Right atrium auricular region (tissue), 2 donors: ENCODE data around the gene PIK3R5. TPM values are rescaled to one million over a fixed set of nuclear protein-coding genes. Genes with fewer than 3 reads are reported as not detected.

ENCODE experiments used
- DNase-seq: peaks from one replicate; pipeline ENCODE4 v3.0.0-alpha.2; 2019; ENCODE audit warnings: low spot score
- H3K27ac ChIP-seq, 2 donors: fragments of 200-600 bp; sonication (generic); 1 replicate in 1 of 2; 2 replicates in 1 of 2; pipeline ENCODE4 v1.5.1; 2016 to 2019
- H3K27me3 ChIP-seq, 2 donors: fragments of 200-600 bp; sonication (generic); one replicate each; pipeline versions ENCODE4 v1.5.1 to v1.6.0; 2017 to 2019
- H3K36me3 ChIP-seq: fragments of 200-600 bp; sonication (generic); one replicate; pipeline ENCODE4 v1.5.1; 2016
- H3K4me1 ChIP-seq, 2 donors: fragments of 200-600 bp; sonication (generic); one replicate each; pipeline versions ENCODE4 v1.5.1 to v1.6.0; 2017 to 2019
- H3K4me3 ChIP-seq, 2 donors: fragments of 200-600 bp; sonication (generic); 1 replicate in 1 of 2; 2 replicates in 1 of 2; pipeline ENCODE4 v1.5.1; 2017 to 2019; ENCODE audit warnings: mild to moderate bottlenecking in 1 of 2, moderate library complexity in 1 of 2
- H3K9me3 ChIP-seq, 2 donors: fragments of 200-600 bp; sonication (generic); one replicate each; pipeline ENCODE4 v1.5.1; 2019
- total RNA-seq, 2 donors: library from RNA; depleted of rRNA; stranded (reverse); fragments of >200 nt; gene quantifications; one replicate each; pipeline ENCODE4 v1.1.0, GENCODE V29; 2016
- TF ChIP-seq, protein P1 (sequence below), 2 donors: fragments of 200-600 bp; sonication (generic); IDR thresholded peaks; one replicate each; pipeline ENCODE4 v1.5.1; 2019; ENCODE audit warnings: antibody characterized with exemption in 2 of 2

Gene PIK3R5
- total RNA-seq, 2 donors from 2014 or later = 5.0 to 7.5 TPM

DNA sequence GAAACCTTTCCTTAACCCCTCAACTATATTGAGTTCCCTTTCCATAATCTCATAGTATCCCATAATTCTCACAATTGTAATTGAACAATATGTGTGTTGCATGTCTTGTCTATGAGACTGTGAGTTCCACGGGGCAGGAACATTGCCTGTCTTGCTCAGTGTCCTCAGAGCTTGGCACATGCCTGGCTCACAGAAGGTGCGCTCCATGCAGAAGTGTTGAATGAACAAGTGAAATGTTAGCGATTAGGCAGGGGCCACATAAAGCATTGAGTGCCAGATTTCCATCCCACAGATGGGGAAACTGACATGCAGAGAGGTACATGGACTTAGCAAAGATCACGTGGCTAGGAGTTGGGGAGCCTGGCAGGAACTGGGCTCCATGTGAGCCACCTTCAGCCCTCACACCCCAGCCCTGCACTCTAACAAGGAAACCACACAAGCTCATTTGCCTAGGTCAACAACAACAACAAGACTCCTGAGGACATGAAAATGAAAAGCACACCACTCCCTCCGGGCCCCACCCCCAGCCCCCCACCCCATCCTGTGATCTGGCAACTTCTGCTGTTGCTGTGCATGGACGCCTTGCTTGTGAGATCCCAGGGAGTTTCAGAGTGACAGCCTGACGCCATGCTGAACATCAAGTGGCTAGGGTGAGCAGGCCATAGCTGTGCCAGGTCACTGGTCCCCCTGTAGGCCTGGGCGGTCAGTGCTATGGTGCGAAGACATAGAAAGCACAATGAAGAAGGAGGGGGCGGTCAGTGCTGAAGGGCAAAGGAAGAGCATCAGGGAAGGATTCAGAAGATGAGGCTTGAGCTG lies 5.0 kb downstream of the PIK3R5 start:
- TF ChIP-seq, protein P1, sequence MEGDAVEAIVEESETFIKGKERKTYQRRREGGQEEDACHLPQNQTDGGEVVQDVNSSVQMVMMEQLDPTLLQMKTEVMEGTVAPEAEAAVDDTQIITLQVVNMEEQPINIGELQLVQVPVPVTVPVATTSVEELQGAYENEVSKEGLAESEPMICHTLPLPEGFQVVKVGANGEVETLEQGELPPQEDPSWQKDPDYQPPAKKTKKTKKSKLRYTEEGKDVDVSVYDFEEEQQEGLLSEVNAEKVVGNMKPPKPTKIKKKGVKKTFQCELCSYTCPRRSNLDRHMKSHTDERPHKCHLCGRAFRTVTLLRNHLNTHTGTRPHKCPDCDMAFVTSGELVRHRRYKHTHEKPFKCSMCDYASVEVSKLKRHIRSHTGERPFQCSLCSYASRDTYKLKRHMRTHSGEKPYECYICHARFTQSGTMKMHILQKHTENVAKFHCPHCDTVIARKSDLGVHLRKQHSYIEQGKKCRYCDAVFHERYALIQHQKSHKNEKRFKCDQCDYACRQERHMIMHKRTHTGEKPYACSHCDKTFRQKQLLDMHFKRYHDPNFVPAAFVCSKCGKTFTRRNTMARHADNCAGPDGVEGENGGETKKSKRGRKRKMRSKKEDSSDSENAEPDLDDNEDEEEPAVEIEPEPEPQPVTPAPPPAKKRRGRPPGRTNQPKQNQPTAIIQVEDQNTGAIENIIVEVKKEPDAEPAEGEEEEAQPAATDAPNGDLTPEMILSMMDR (IDR thresholded peaks at IDR 0.05) = no peak
- no peak overlapping the region for H3K27ac ChIP-seq
- H3K36me3 ChIP-seq = no peaks in the 10 kb centered on the region
- peaks cover 0 to 5% of the 10 kb centered on the region in 2 donors for H3K4me1 ChIP-seq
- peaks cover 6 to 7% of the 10 kb centered on the region in 2 donors for H3K27me3 ChIP-seq
- no peaks in the 10 kb centered on the region for H3K9me3 ChIP-seq
- no peak overlapping the region for H3K4me3 ChIP-seq
- DNase-seq = peak; percentile 55

DNA sequence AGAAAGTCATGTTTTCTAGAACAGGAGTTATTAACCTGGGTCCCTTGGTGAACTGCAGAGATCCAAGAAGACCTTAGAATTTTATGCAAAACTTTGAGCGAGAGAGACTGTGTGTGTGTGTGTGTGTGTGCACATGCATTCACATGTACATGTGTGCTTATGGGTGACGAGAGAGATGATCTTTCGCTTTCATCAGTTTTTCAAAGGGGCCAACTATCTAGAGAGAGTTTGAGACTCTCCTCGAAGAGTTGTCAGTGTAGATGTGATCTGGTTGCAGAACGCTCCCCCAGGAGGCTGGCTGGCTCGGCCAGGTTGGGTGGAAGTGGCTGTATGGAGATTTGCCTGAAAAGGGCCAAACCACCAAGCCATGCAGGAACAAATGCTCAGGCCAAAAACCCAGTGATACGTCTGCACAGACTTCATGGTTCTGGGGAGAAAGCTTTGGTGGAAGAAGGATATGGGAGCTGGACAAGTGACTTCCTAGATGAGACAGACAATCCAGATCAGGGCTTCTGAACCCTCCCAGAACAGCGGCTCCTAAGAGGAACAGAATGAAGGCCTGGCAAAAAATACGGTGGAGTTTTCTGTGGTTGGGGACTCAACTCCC lies 6.1 kb downstream of the PIK3R5 start:
- Histone ChIP-seq H3K36me3 (no peaks in the 10 kb centered on the region), H3K4me1 (no peaks in the 10 kb centered on the region), H3K27me3 (no peaks in the 10 kb centered on the region), H3K4me3 (no peak overlapping the region), H3K27ac (no peak overlapping the region), H3K9me3 (no peaks in the 10 kb centered on the region)
- TF ChIP-seq, protein P1 (IDR thresholded peaks at IDR 0.05) = no peak
- no peak for DNase-seq

DNA sequence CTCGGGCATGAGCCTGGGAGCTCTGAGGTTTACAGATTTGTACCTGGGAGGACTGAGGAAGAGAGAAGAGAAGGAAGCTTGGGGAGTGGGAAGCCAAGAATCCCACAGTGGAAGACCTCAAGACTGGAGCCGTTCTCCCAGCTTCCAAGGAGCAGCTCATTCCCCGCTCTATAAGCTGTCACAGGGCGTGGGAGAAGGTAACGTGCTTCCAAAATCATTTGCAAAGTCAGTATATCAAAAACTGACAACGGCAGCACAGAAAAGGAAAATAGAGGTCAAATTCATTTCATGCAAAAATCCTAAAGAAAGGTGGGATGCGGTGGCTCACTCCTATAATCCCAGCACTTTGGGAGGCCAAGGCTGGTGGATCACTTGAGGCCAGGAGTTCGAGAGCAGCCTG lies 7.8 kb downstream of the PIK3R5 start:
- Histone ChIP-seq H3K27ac (no peak overlapping the region), H3K36me3 (no peaks in the 10 kb centered on the region), H3K27me3 (no peaks in the 10 kb centered on the region), H3K4me3 (no peak overlapping the region), H3K4me1 (no peaks in the 10 kb centered on the region), H3K9me3 (no peaks in the 10 kb centered on the region)
- TF ChIP-seq, protein P1 (IDR thresholded peaks at IDR 0.05) = no peak
- DNase-seq = no peak

DNA sequence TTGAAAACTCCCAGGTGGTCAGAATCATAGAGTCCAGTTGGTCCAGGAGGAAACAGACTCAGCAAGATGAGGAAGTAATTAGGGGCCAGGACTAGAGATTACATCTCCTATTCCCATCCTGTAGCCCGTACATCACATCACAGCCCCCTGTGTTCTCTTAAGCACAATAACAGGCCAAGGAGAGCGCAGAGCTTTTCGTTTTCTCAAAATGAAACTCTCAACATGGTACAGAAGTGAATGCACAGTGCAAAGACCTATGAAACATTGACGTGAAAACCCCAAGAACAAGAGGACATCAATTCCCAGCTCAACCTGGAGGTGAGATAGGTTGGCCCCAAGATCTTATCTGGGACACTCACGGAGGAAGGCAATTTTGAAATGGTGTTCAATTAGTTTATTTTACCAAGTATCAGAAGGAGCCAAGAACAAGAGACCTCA lies 9.0 kb downstream of the PIK3R5 start:
- DNase-seq = no peak
- no peak overlapping the region for H3K27ac ChIP-seq
- no peaks in the 10 kb centered on the region for H3K9me3 ChIP-seq
- H3K4me3 ChIP-seq = no peak overlapping the region
- H3K27me3 ChIP-seq = no peaks in the 10 kb centered on the region
- no peaks in the 10 kb centered on the region for H3K36me3 ChIP-seq
- TF ChIP-seq, protein P1 (IDR thresholded peaks at IDR 0.05) = no peak
- H3K4me1 ChIP-seq = no peaks in the 10 kb centered on the region

DNA sequence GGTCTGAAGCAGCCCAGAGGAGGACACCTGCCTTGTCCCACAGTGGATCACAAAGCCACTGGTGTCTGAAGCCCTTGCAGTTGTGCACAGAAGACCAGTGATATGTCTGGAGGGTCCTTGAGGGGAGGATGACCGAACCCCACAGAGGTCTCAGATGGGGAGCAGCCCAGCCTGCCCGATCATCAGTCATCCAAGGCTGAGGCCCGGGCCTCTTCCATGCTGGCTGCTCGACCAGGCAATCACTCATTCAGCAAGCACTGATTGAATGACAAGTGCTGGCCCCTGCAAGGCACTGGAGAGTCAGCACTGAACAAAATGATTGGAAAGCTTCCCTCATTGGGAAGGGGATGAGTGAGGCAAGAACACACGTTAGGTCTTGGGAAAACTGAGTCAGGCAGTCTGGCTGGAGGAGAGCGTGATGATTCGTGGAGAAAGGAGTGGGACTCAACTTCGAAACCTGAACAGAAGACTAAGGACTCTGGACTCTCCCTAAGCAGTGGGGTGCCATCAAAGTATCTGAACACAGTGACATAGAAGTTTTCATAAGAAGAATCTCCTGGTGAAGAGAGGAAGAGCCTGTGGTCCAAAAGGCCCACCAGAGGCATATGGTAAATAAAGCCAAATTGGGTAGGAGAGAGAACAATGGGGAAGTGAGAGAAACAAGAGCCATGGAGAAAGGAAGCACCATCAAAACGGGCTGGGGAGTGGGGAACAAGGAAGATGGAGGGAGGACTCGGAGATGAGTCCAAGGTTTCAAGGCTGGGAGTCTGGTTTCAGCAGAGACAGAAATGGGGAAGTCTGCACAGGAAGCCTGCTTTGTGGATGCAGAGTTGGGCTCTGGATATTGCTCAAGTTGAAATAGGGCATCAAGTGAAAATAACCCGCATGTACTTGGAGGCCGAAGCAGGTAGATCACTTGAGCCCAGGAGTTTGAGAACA lies 10.2 kb downstream of the PIK3R5 start:
- Histone ChIP-seq H3K9me3 (no peaks in the 10 kb centered on the region), H3K36me3 (no peaks in the 10 kb centered on the region), H3K27ac (peak overlapping the region; percentile 11 to 14), H3K4me3 (no peak overlapping the region), H3K4me1 (no peaks in the 10 kb centered on the region), H3K27me3 (no peaks in the 10 kb centered on the region)
- TF ChIP-seq, protein P1 (IDR thresholded peaks at IDR 0.05) = no peak
- DNase-seq = peak; percentile 59
